ENCODE data around the gene UNC119B. TPM values are rescaled to one million over a fixed set of nuclear protein-coding genes. Genes with fewer than 3 reads are reported as not detected.

Gene UNC119B
- total RNA-seq, 1 donor = 23.2 TPM

DNA sequence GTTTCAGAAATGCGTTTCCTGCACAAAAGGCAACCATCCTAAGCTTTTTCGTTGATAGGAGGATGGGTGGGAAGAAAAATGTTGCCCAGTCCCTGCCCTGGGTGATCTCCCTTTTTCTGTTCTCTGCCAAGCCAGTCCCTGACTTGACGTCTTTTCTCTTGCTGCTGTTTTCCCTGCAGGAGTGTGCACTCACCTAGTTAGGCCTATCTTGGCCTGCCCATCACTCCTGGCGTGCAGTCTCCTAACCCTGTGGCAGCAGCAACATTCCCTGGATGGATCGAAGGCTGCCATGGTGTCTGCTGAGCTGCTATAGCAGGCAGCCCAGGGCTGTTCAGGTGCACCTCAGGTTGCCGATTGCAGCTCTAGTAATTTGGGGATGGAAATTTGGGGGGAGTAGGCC lies 1.2 kb downstream of the UNC119B start:
- H3K36me3 ChIP-seq (ENCODE audit: insufficient read depth, low read length) = peaks cover 19% of the 10 kb centered on the region
- peak overlapping the region; percentile 84 for H3K4me3 ChIP-seq (ENCODE audit: insufficient read depth, low read length)
- H3K79me2 ChIP-seq (ENCODE audit: insufficient read depth, low read length) = peaks cover 32% of the 10 kb centered on the region
- H3K9me3 ChIP-seq (ENCODE audit: low read depth, low read length) = no peaks in the 10 kb centered on the region
- H4K20me1 ChIP-seq (ENCODE audit: insufficient read depth, low read length) = peaks cover 11% of the 10 kb centered on the region
- peaks cover 11% of the 10 kb centered on the region for H3K4me1 ChIP-seq (ENCODE audit: insufficient read depth, low read length)
- peak overlapping the region; percentile 45 for H3K27ac ChIP-seq (ENCODE audit: low read depth, low read length)
- peak overlapping the region; percentile 91 for H3K4me2 ChIP-seq (ENCODE audit: insufficient read depth, low read length)
- no peaks in the 10 kb centered on the region for H3K27me3 ChIP-seq (ENCODE audit: insufficient read depth, low read length)
- TF ChIP-seq, protein P1, sequence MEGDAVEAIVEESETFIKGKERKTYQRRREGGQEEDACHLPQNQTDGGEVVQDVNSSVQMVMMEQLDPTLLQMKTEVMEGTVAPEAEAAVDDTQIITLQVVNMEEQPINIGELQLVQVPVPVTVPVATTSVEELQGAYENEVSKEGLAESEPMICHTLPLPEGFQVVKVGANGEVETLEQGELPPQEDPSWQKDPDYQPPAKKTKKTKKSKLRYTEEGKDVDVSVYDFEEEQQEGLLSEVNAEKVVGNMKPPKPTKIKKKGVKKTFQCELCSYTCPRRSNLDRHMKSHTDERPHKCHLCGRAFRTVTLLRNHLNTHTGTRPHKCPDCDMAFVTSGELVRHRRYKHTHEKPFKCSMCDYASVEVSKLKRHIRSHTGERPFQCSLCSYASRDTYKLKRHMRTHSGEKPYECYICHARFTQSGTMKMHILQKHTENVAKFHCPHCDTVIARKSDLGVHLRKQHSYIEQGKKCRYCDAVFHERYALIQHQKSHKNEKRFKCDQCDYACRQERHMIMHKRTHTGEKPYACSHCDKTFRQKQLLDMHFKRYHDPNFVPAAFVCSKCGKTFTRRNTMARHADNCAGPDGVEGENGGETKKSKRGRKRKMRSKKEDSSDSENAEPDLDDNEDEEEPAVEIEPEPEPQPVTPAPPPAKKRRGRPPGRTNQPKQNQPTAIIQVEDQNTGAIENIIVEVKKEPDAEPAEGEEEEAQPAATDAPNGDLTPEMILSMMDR (IDR thresholded peaks at IDR 0.05; ENCODE audit: extremely low read depth, low read depth, low read length) = no peak
- H2AFZ ChIP-seq (ENCODE audit: low read length) = peak overlapping the region; percentile 2
- no peak for DNase-seq (ENCODE audit: insufficient read length, low spot score, missing footprints)

DNA sequence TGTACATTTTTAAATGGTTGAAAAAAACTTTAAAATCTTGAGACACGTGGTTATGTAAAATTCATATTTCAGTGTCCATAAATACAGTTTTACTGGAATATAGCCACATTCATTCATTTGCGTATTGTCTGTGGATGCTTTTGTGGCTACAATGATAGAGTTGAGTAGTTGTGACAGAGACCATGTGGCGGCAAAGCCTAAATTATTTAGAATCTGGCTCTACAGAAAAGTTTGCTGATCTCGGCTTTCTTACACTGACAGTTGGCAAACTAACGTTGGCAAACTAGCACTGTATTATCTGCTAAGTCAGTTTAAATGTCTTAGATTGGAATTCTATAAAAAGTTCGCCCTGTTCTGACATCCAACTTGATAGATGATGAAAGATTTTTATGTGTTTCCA lies 2.4 kb downstream of the UNC119B start:
- TF ChIP-seq, protein P1 (IDR thresholded peaks at IDR 0.05; ENCODE audit: extremely low read depth, low read depth, low read length) = no peak
- peaks cover 27% of the 10 kb centered on the region for H3K36me3 ChIP-seq (ENCODE audit: insufficient read depth, low read length)
- H3K4me2 ChIP-seq (ENCODE audit: insufficient read depth, low read length) = no peak overlapping the region
- no peak overlapping the region for H3K27ac ChIP-seq (ENCODE audit: low read depth, low read length)
- no peaks in the 10 kb centered on the region for H3K9me3 ChIP-seq (ENCODE audit: low read depth, low read length)
- no peak overlapping the region for H2AFZ ChIP-seq (ENCODE audit: low read length)
- peaks cover 32% of the 10 kb centered on the region for H3K79me2 ChIP-seq (ENCODE audit: insufficient read depth, low read length)
- no peaks in the 10 kb centered on the region for H3K27me3 ChIP-seq (ENCODE audit: insufficient read depth, low read length)
- H4K20me1 ChIP-seq (ENCODE audit: insufficient read depth, low read length) = peaks cover 11% of the 10 kb centered on the region
- no peak for DNase-seq (ENCODE audit: insufficient read length, low spot score, missing footprints)
- H3K4me1 ChIP-seq (ENCODE audit: insufficient read depth, low read length) = peaks cover 11% of the 10 kb centered on the region
- H3K4me3 ChIP-seq (ENCODE audit: insufficient read depth, low read length) = no peak overlapping the region

DNA sequence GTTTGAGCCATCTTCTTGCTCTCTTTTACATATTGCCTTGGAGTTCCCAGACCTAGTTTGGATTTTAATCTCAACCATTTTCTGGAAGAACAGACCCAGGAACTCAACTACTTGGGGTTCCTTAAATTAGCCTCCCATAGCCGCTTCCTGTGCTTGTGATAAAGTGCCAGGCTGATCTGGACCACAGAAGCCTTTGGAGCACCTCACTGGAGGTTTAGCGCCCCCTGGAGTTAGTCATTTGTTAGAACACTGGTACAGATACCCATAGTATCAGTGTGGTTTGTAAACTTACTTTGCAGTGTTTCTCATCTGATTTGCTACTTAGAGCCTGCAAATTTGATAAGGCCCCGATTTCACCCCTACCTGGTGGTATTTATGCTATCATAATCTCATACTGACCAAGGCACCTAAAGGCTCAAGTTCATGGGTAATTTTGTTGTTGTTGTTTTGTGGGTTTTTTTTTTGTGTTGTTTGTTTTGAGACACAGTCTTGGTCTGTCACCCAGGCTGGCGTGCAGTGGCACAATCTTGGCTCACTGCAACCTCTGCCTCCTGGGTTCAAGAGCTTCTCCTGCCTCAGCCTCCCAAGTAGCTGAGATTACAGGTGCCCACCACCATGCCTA lies 3.7 kb downstream of the UNC119B start:
- Histone ChIP-seq H4K20me1 (ENCODE audit: insufficient read depth, low read length) (peaks cover 11% of the 10 kb centered on the region), H3K27me3 (ENCODE audit: insufficient read depth, low read length) (no peaks in the 10 kb centered on the region), H3K4me3 (ENCODE audit: insufficient read depth, low read length) (no peak overlapping the region), H3K79me2 (ENCODE audit: insufficient read depth, low read length) (peaks cover 32% of the 10 kb centered on the region), H2AFZ (ENCODE audit: low read length) (no peak overlapping the region), H3K36me3 (ENCODE audit: insufficient read depth, low read length) (peaks cover 38% of the 10 kb centered on the region), H3K27ac (ENCODE audit: low read depth, low read length) (no peak overlapping the region), H3K9me3 (ENCODE audit: low read depth, low read length) (no peaks in the 10 kb centered on the region), H3K4me2 (ENCODE audit: insufficient read depth, low read length) (no peak overlapping the region), H3K4me1 (ENCODE audit: insufficient read depth, low read length) (peaks cover 11% of the 10 kb centered on the region)
- TF ChIP-seq, protein P1 (IDR thresholded peaks at IDR 0.05; ENCODE audit: extremely low read depth, low read depth, low read length) = peak; percentile 92
- DNase-seq (ENCODE audit: insufficient read length, low spot score, missing footprints) = peak; percentile 93

DNA sequence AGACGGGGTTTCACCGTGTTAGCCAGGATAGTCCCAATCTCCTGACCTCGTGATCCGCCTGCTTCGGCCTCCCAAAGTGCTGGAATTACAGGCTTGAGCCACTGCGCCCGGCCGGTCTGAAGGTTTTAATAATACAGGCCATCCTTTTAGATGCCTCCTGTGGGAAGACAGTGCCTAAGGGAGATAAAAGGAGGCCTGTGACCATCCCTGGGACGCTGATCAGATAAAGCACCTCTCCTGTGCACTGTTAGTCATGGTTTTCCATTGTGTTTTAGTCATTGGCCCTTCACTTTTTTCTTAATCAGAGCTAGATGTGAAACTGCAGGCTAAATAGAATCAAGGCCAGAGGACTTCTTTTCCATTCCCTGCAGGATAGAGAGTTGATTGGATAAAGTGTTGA lies 7.8 kb downstream of the UNC119B start:
- H3K4me3 ChIP-seq (ENCODE audit: insufficient read depth, low read length) = no peak overlapping the region
- peaks cover 15% of the 10 kb centered on the region for H3K79me2 ChIP-seq (ENCODE audit: insufficient read depth, low read length)
- no peaks in the 10 kb centered on the region for H3K27me3 ChIP-seq (ENCODE audit: insufficient read depth, low read length)
- H3K4me1 ChIP-seq (ENCODE audit: insufficient read depth, low read length) = peaks cover 13% of the 10 kb centered on the region
- H3K36me3 ChIP-seq (ENCODE audit: insufficient read depth, low read length) = peaks cover 69% of the 10 kb centered on the region
- DNase-seq (ENCODE audit: insufficient read length, low spot score, missing footprints) = no peak
- TF ChIP-seq, protein P1 (IDR thresholded peaks at IDR 0.05; ENCODE audit: extremely low read depth, low read depth, low read length) = no peak
- no peak overlapping the region for H3K27ac ChIP-seq (ENCODE audit: low read depth, low read length)
- no peak overlapping the region for H2AFZ ChIP-seq (ENCODE audit: low read length)
- no peak overlapping the region for H3K4me2 ChIP-seq (ENCODE audit: insufficient read depth, low read length)
- H4K20me1 ChIP-seq (ENCODE audit: insufficient read depth, low read length) = peaks cover 16% of the 10 kb centered on the region
- H3K9me3 ChIP-seq (ENCODE audit: low read depth, low read length) = no peaks in the 10 kb centered on the region

Measured in osteoblast (primary cell).